MG63 (cell line): ENCODE measurements around the gene CLOCK. TPM values are rescaled to one million over a fixed set of nuclear protein-coding genes. Genes with fewer than 3 reads are reported as not detected.

Experiments used
- DNase-seq: peaks from one replicate; pipeline ENCODE4 v3.0.0-alpha.2; 2020
- H3K27me3 ChIP-seq: fragments of 250-450 bp; sonication (Bioruptor Pico); 2 replicates; pipeline ENCODE4 v1.5.1; 2020; ENCODE audit warnings: mild to moderate bottlenecking, moderate library complexity
- H3K36me3 ChIP-seq: fragments of 250-450 bp; sonication (Bioruptor Pico); 2 replicates; pipeline ENCODE4 v1.5.1; 2020; ENCODE audit warnings: mild to moderate bottlenecking, moderate library complexity
- H3K4me3 ChIP-seq: fragments of 250-450 bp; sonication (Bioruptor Pico); 2 replicates; pipeline ENCODE4 v1.5.1; 2020; ENCODE audit warnings: mild to moderate bottlenecking, moderate library complexity
- H3K9me3 ChIP-seq: fragments of 250-450 bp; sonication (Bioruptor Pico); 2 replicates; pipeline ENCODE4 v1.5.1; 2020; ENCODE audit warnings: mild to moderate bottlenecking, moderate library complexity
- total RNA-seq: library from RNA; depleted of rRNA; stranded (reverse); fragments of >200 nt; shearing (Covaris generic); gene quantifications from 2 replicates; pipeline ENCODE4 v1.2.3, GENCODE V29; 2014; ENCODE audit warnings: low replicate concordance

CLOCK gene
- total RNA-seq, 1 experiment from 2014 or later = 8.1 TPM

- H3K4me3 ChIP-seq = peak overlapping the region; percentile 78
- no peaks in the 10 kb centered on the region for H3K27me3 ChIP-seq
- H3K36me3 ChIP-seq = no peaks in the 10 kb centered on the region
Measured at GRCh38 chr4:55547918-55548317, 1.2 kb upstream of the CLOCK start.

GRCh38 chr4:55547466-55547770 lies 709 bp upstream of the CLOCK start:
- peak overlapping the region; percentile 78 for H3K4me3 ChIP-seq
- DNase-seq = no peak
- H3K36me3 ChIP-seq = no peaks in the 10 kb centered on the region
- H3K9me3 ChIP-seq = no peaks in the 10 kb centered on the region
- H3K27me3 ChIP-seq = no peaks in the 10 kb centered on the region

More at GRCh38 chr4:55547918-55548317, 1.2 kb upstream of the CLOCK start:
- no peak for DNase-seq
- no peaks in the 10 kb centered on the region for H3K9me3 ChIP-seq

GRCh38 chr4:55546506-55546755 lies 278 bp downstream of the CLOCK start:
- DNase-seq = no peak
- Histone ChIP-seq H3K36me3 (no peaks in the 10 kb centered on the region), H3K9me3 (no peaks in the 10 kb centered on the region)

GRCh38 chr4:55545641-55546505 lies 836 bp downstream of the CLOCK start:
- Histone ChIP-seq H3K9me3 (no peaks in the 10 kb centered on the region), H3K27me3 (no peaks in the 10 kb centered on the region), H3K36me3 (no peaks in the 10 kb centered on the region), H3K4me3 (peak overlapping the region; percentile 78)
- DNase-seq = peak; percentile 71

More at GRCh38 chr4:55546506-55546755, 278 bp downstream of the CLOCK start:
- H3K27me3 ChIP-seq = no peaks in the 10 kb centered on the region
- H3K4me3 ChIP-seq = peak overlapping the region; percentile 78

GRCh38 chr4:55545151-55545550 lies 1.6 kb downstream of the CLOCK start:
- H3K9me3 ChIP-seq = no peaks in the 10 kb centered on the region
- H3K4me3 ChIP-seq = peak overlapping the region; percentile 78
- no peaks in the 10 kb centered on the region for H3K27me3 ChIP-seq
- DNase-seq = no peak
- no peaks in the 10 kb centered on the region for H3K36me3 ChIP-seq

GRCh38 chr4:55543858-55544257 lies 2.9 kb downstream of the CLOCK start:
- H3K9me3 ChIP-seq = no peaks in the 10 kb centered on the region
- no peaks in the 10 kb centered on the region for H3K27me3 ChIP-seq
- no peak for DNase-seq
- H3K36me3 ChIP-seq = no peaks in the 10 kb centered on the region
- H3K4me3 ChIP-seq = no peak overlapping the region

- Histone ChIP-seq H3K36me3 (0 out of 2 replicates have a peak, but pooled peaks cover 3% of the 10 kb centered on the region), H3K27me3 (no peaks in the 10 kb centered on the region), H3K9me3 (no peaks in the 10 kb centered on the region), H3K4me3 (no peak overlapping the region)
- DNase-seq = no peak
Measured at GRCh38 chr4:55540271-55540670, 6.4 kb downstream of the CLOCK start.

GRCh38 chr4:55539658-55540057 lies 7.1 kb downstream of the CLOCK start:
- Histone ChIP-seq H3K4me3 (no peak overlapping the region), H3K27me3 (no peaks in the 10 kb centered on the region), H3K36me3 (0 out of 2 replicates have a peak, but pooled peaks cover 3% of the 10 kb centered on the region), H3K9me3 (no peaks in the 10 kb centered on the region)
- DNase-seq = no peak

GRCh38 chr4:55538531-55538930 lies 8.2 kb downstream of the CLOCK start:
- no peak overlapping the region for H3K4me3 ChIP-seq
- H3K27me3 ChIP-seq = no peaks in the 10 kb centered on the region
- no peaks in the 10 kb centered on the region for H3K9me3 ChIP-seq
- no peak for DNase-seq
- H3K36me3 ChIP-seq = peaks cover 3% of the 10 kb centered on the region; the same call in 1 of the 2 replicates

- Histone ChIP-seq H3K4me3 (no peak overlapping the region), H3K36me3 (peaks cover 3% of the 10 kb centered on the region; the same call in 1 of the 2 replicates), H3K27me3 (no peaks in the 10 kb centered on the region), H3K9me3 (peaks cover 1% of the 10 kb centered on the region; the same call in 1 of the 2 replicates)
- no peak for DNase-seq
Measured at GRCh38 chr4:55534306-55534705, 12.4 kb downstream of the CLOCK start.

GRCh38 chr4:55530691-55531090 lies 16.0 kb downstream of the CLOCK start:
- Histone ChIP-seq H3K27me3 (no peaks in the 10 kb centered on the region), H3K36me3 (no peaks in the 10 kb centered on the region; the same call in 1 of the 2 replicates), H3K9me3 (peaks cover 1% of the 10 kb centered on the region; the same call in 1 of the 2 replicates), H3K4me3 (no peak overlapping the region)
- no peak for DNase-seq

GRCh38 chr4:55530167-55530566 lies 16.5 kb downstream of the CLOCK start:
- peaks cover 1% of the 10 kb centered on the region; the same call in 1 of the 2 replicates for H3K9me3 ChIP-seq
- H3K4me3 ChIP-seq = no peak overlapping the region
- H3K36me3 ChIP-seq = no peaks in the 10 kb centered on the region; the same call in 1 of the 2 replicates
- DNase-seq = no peak
- no peaks in the 10 kb centered on the region for H3K27me3 ChIP-seq

- no peak for DNase-seq
- no peaks in the 10 kb centered on the region for H3K27me3 ChIP-seq
- H3K4me3 ChIP-seq = no peak overlapping the region
- no peaks in the 10 kb centered on the region for H3K36me3 ChIP-seq
- peaks cover 1% of the 10 kb centered on the region; the same call in 1 of the 2 replicates for H3K9me3 ChIP-seq
Measured at GRCh38 chr4:55528491-55528890, 18.2 kb downstream of the CLOCK start.

GRCh38 chr4:55524844-55525571 lies 21.7 kb downstream of the CLOCK start:
- no peak for DNase-seq
- Histone ChIP-seq H3K4me3 (no peak overlapping the region), H3K27me3 (no peaks in the 10 kb centered on the region), H3K36me3 (no peaks in the 10 kb centered on the region), H3K9me3 (peaks cover 1% of the 10 kb centered on the region; the same call in 1 of the 2 replicates)

- no peaks in the 10 kb centered on the region for H3K36me3 ChIP-seq
- H3K4me3 ChIP-seq = no peak overlapping the region
- H3K9me3 ChIP-seq = no peaks in the 10 kb centered on the region
- H3K27me3 ChIP-seq = no peaks in the 10 kb centered on the region
- DNase-seq = no peak
Measured at GRCh38 chr4:55518442-55518841, 28.3 kb downstream of the CLOCK start.

- Histone ChIP-seq H3K4me3 (no peak overlapping the region), H3K27me3 (no peaks in the 10 kb centered on the region), H3K9me3 (no peaks in the 10 kb centered on the region), H3K36me3 (no peaks in the 10 kb centered on the region)
- DNase-seq = no peak
Measured at GRCh38 chr4:55517526-55518229, 29.0 kb downstream of the CLOCK start.

GRCh38 chr4:55512922-55513571 lies 33.7 kb downstream of the CLOCK start:
- no peaks in the 10 kb centered on the region for H3K27me3 ChIP-seq
- no peaks in the 10 kb centered on the region; the same call in 1 of the 2 replicates for H3K36me3 ChIP-seq
- no peak for DNase-seq
- H3K4me3 ChIP-seq = no peak overlapping the region
- H3K9me3 ChIP-seq = no peaks in the 10 kb centered on the region
